Inferior parietal cortex (tissue), 1 donor: ENCODE results near the gene DYSF.

Experiments
- DNase-seq: peaks from one replicate; pipeline ENCODE4 v3.0.0-alpha.2; 2016; ENCODE audit errors: extremely low spot score

DYSF gene

DNA sequence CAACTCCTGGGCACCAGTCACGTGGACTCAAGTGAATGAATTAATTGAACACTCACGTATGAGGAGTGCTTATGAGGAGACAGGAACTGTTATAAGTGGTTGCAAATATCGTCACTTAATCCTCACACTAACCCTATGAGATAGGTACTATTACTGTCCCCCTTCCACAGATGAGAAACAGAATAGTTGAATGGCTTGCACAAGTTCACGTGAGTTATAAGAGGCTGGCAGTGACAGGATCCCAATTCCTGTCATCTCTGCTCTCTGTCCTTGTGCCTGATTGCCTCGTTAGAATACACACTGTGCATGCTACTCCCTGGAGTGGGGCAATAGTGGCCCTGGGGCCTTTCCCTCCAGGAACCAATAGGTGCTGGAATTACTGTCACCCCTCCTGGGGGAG, 253.5 kb downstream of the DYSF start:
- DNase-seq = no peak

DNA sequence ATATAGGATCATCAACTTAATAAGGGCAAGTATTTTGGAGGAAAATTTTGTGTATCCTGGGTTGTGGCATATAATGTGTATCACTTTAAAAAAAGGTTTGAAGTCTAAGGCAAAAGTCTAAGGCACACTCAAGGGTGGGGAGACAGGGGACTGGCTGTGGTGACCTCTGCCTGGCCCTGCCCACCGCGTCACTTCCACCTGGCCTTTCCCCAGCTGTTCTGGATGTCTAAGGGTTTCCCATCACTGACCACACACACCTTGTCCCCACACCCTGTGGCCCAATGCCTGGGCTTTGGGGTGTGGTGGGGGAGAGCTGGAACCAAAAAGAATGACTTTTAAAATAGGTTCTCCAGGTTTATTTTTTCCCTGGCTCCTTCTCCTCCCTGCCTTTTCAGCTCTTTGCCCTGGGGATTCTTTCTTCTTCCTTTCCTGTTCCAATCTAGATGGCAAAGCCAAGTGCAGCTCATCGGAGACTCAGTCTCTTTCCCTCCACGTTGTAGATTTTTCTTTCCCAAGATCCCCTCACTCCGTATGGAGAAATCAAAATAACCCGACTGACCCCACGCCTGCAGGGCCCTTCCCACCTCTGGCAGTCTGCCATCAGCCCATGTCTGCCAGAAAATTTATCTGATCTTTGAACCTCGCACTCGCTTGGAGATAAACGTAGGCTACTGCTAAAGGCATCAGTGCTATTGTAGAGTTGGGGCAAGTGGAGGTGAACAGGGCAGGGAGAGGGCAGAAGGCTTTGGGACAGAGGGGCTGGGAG, 257.2 kb downstream of the DYSF start:
- no peak for DNase-seq

DNA sequence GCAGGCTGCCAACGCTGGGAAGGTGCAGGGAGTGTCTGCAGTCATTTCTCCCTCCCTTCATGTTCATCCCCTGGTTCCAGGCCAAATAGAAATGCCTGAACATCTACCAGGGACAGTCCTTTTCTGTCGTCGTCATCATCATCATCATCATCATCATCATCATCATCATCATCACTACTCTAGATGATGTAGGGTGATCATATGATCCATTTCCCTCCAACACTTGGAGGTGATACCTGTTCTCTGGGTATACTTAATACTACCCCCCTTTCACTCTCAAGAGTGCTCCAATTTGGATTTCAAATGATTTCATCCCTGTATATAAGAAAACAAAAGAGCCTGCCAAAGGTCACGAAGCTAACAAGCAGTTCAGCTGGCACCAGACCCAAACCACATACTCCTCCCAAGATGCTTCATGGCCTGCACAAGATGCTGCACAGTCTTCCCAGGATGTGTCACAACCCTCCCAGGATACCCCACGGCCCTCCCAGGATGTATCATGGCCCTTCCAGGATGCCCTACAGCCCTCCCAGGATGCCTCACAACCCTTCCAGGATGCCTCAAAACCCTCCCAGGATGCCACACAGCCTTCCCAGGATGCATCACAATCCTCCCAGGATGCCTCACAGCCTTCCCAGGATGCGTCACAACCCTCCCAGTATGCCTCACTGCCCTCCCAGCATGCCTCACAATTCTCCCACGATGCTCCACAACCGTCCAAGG, 257.9 kb downstream of the DYSF start:
- no peak for DNase-seq

DNA sequence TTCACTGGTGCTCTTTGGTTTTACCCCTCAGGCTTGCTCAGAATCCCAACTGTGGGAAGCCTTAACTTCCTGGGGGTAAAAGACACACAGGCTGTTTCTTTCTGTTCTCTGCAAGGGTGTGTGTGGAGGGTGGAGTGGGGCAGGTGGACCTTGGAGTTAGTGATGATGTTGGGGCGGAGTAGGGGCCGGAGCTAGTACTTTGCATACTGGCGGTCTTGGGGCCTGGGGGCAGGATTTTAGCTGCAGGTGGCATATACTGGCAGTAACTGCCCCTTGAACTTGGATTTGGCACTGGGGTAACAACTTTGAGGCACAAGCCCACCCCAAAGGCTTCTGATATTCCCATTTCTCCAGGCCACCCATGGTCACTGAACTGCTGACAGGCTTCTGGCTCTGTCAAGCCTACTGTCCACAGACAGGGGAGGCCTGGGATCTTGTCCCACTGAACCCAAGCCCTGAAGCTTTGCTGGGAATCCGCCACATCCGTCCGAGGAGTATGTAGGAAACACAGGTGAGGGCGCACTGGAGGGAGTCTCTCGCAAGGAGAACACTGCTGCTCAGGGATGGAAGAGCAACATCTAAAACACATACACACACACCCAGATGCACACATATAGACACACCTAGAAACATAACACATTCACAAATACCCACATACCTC, 258.9 kb downstream of the DYSF start:
- DNase-seq = no peak

DNA sequence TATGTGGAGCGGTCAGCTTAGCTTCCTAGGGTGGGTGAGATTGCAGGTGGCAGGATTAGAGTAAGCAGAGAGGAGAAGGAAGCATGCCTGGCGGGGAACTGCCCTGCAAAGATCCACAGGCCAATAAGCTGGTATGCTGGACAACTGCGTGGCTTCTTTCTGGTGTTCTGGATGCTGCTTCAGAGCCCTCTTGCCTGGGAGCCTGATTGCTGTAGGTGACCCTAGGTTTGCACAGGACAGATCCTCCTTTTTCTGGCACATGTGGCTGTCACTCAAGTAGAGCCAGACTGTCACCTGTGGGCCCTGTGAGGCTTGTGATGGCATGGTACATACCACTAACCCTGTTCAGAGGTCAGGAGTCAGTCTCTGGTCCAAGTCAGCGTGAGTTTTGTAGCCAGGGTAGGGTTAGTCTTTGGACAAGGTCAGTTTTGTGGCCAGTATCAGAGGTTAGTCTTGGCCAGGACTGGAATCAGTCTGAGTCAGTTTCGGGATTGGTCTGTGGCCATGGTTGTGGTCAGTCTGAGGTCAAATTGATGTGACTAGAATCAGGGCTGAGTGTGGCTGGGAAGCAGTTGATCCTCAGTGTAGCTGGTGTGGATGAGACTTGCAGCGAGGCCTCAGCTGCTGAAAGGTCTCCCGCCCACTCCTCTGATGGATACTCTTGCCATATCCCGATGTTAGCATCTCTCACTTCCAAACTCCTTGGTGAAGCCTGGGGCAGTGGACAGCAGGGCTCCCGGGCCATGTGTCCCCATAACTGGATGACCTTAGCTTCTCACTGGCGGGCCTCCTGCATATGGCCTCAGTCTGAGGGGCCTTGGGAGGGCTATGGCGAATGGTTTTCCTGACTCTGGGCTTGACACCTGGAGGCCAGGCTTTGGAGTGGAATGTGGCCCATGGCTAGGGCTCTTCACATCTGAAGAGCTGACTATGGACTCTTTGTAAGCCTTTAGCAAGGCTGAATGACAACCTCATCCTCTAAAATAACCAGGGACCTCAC, 260.5 kb downstream of the DYSF start:
- DNase-seq = no peak

DNA sequence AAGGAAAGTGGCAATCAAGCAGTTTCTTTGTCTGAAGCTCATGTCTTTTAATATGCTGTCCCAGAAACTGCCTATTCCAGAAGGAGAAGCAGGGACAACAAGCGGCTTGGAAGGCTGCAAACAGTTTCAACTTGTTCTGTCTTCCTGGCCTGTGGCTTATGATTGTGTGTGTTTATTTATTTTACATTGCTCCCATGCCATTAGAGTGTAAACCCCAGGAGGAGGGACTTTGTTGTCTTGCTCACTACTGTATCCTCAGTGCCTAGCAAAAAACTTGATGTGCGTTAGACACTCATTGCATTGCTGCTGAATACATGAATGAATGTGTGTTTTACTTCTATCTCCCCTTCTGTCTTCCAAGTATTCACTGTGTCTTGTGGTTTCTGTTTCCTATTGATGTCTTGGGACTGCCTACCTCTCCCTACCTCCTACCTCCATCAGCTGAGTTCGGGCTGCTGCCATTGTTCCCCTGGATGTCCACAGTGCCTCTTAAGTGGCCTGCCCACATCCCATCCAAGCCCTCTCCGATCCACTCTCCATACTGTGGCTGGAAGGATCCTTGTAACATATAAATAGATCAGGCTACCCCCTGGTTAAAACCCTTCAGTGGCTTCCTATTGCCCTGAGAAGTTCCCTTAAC, 261.4 kb downstream of the DYSF start:
- DNase-seq = no peak

DNA sequence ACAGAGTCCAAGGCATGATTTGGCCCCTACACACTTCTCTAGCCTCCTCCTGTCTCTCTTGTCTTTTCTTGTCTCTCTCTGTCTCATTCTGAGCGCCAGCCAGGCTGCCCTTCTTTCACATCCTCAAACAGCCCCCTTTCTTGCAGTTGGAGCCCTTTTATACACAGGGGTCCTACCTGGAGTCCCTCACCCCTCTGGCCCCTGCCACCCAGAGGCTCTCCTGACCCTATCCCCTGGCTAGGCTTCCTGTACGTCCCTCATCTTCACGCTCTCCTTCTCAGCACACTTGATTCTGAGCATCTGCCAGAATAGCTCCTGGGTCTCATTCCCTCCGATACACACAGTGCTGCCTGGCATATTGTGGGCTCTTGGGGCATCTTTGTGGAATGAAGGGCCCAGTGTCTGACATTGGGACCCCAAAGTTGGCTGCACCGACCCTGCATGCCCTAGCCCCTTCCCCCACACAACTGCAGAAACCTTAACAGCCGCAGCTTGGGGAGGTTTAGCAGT, 261.9 kb downstream of the DYSF start:
- no peak for DNase-seq

DNA sequence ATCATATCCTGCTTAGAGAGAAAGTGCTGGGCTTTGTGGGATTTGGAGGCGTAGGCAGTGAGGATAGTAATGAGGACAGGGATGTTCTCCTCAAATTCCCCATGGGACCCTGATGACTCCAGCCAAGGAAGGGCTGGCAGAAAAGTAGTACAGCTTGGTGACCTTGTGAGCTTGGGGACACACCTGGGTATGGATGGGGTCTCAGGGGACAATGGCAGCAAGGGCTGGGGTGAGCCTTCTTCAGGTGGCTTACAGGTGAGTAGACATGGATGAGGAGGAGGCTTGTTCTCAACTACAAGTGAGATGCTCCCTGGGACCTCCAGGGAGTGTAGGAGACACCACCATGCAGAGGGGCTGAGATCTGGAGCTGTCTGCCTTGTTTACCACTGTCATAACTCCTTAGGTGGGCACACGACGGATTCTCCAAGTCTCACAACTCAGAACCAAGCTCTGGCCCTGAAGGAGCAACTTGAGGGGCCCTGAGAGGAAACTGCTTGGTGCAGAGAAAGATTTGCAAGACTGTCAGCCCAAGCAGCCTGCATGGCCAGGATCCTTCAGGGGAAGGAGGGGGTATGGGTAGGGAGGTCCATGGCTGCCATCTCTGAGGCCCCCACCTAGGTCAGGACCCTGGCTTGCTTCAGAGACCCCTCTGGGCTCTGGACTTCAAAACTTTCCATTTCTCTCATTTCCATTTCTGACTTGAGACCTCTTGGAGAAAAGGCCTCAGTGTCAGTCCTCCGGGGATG, 262.8 kb downstream of the DYSF start:
- no peak for DNase-seq

DNA sequence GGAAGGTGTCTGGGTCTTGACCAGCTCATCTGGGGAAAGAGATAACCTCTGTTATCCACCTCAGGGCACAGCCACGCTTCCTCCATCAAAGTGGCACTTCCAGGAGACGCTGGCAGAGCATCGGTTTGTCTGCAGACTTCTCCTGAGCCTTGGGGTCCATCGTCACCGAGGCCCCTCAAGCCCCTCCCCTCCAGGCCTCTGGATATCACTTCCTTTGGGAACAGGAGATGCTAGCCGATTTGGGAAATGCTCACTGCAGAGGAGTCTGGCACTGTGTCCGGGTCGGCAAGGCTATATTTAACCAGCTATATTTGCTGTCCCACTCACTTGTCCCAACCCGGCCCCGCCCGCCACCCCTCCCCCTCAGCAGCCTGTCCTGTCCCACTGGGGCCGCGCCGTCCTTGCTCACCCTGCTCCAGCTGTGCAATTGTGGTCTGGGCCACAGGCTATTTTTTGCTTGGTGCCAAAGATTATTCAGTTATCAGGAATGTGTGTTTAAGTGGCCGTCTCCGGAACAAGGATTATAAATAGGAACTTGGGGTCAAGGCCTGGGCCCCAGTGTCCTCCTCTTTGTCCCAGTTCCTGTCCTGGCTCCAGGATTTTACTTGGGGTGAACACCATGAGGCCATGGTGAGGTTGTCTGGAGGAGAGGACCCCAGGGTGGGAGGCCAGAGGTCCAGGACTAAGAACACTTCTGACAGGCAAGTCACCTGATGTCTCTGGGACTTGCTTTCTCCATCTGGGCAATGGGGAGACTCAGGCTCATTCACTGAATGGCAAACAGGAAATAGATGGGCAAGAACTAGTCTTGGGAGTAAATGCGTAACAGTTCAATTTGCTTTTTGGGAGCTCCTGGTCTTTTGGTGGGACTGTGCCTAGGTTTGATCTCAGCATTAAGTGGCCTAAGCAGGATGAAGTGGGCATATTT, 263.6 kb downstream of the DYSF start:
- DNase-seq = no peak

DNA sequence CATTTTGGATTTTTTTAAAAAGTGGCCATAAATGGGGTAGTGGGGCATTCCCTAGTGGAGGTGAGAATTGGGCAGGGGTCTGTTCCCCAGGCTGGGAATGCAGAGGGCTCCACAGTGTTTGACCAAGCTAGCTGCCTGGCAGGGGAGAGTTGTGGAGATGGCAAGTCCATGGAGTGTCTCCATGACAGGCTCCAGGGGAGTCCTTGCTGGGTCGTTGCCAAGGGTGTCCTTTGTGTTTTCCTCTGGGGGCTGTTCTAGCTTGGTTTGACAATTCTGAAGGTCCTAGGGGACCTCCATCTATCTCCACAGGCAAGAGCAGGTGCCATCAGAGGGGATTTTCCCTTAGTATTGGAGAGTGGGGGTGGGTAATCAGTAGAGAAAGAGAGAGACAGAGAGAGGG, 265.3 kb downstream of the DYSF start:
- no peak for DNase-seq

DNA sequence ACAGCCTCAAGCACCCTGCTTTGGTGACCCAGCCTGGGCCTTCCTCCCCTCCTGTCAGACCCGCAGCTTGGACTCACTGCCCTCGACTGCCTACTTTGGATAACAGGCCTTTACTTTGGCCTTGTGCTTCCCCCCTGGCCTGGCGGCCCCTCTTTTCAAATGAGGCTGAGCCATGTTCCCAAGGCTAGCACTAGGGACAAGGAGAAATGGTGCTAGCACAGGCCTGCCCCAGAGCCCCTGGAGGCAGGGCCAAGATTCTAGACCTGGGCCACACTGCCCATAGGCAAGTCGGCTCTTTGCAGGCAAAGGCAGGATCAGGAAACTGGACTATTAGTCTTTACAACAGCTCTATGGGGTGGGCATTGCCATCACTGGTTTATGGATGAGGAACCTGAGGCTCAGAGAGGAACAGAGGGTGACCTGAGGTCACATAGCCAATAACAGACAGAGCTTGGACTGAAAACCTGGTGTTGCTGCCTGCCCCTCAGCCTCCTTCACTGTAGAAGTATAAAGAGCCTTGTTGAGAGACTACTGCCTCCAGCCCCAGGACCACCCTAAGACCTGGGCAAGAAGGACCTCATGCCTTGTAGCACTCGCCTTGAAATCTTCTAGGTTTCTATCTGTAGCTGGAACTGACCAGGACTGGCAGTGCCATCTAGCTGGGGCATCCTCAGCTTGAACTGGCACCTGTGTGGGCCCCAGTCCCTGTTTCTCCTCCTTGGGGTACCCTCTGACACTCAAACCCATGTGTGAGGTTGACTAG, 266.3 kb downstream of the DYSF start:
- no peak for DNase-seq

DNA sequence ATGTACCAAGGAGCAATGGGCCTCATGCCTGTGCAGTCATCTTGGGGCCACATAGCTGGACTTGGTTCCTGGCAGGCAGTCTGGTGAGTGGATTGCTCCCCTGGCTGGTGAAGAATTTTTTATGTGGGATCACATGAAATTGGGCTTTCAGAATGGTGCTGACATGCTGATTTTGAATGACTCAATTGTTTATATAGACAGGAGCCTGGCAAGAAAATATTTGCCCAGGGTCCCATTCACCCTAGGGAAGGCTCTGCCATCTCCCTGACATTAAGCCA, 266.9 kb downstream of the DYSF start:
- no peak for DNase-seq

DNA sequence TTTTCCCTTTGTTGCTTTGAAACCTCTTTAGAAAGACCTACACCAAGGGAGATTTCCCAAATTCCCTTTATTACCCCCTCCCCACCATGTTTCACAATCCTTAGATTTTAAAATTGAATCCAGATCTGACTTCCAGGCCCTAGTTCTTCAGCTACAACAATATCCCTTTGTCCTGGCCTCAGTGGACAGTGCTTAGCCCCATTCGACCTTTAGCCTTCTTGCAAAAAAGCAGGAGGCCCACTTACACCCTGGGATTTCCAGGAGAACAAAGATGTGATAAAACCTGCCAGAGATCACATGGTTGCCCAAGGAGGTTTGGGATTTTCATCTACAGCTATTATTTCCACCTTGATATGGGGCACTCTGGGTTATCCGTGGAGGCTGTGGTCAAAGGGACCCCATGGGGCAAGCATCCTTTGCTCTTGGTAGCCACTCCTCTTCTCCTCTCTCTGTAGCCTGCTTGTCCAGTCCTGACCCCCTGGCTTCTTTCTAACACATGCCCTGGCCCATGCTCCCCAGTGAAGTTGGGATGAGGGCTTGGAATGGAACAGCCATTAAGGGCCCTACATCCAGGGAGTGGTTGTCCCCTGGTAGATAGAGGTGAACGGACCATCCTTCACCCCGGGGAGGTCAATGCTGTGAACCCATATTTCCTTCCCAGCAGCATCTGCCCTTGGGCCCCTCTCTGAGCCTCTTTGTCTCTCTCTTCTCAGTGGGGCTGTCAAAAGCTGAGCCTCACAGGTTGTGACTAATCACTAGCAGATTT, 267.4 kb downstream of the DYSF start:
- no peak for DNase-seq

DNA sequence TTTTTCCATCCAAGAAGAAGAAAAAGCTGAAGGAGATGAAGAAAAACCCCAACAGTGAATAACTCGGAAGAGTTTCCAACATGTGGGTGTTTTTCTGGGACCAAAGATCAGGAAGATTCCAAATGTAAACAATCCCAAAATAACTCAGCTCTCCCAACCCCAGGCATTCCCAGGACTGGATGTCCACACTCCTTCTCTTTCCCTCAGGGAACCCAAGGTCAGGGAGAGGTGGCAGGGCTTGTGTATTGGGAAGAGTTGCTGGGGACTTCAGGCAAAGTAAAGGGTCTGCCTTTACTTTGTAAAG, 268.0 kb downstream of the DYSF start:
- DNase-seq = no peak

DNA sequence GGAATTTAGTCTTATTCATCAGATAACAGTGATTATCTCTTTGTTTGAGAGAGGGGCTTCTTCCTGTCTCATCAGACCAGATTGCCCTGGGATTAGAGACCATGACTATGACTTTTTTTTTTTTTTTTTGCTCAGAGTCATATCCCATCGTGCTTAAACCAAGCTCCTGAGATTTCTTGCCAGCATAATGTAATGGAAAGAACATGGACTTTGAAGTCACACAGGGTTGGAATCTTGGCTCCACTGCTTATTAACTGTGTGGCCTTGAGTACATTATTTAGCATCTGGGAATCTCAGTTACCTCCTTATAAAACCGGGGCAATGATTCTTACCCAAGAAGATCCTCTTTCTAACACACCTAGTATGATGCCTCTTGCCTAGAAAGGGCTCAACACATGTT, 268.3 kb downstream of the DYSF start:
- no peak for DNase-seq

DNA sequence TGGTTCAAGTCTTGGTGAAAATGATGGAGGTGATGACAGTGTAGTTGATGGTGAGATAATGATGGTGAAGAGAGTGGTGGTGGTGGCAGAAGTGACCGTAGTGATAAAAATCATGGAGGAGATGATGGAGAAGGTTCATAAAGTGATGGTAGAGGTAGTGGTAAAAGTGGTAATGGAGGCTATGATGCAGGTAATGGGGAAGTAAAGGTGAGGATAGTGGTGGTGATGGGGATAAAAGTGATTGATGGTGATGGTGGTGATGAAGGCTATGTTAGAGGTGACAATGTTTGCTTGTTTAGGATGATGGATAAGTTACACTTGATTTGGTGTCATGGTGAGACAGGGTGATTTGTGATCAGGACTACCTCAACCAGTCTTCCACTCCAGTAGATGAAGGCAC, 268.9 kb downstream of the DYSF start:
- DNase-seq = no peak

DNA sequence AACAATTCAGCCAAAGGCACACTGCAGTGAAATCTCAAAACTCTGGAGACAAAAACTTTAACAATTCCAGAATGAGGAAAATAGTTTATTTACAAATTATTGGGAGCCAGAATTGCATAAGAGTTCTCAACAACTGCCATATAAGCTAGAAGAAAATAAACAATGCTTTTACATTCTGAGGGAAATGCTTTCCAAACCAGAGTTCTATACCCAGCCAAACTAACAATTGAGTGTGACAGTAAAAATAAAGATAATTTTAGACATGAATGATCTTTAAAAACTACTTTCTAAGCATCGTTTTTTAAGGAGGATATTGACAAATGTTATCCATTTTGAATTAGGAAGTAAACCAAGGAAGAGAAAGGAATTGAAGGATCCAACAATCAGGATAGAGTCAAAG, 271.4 kb downstream of the DYSF start:
- no peak for DNase-seq

DNA sequence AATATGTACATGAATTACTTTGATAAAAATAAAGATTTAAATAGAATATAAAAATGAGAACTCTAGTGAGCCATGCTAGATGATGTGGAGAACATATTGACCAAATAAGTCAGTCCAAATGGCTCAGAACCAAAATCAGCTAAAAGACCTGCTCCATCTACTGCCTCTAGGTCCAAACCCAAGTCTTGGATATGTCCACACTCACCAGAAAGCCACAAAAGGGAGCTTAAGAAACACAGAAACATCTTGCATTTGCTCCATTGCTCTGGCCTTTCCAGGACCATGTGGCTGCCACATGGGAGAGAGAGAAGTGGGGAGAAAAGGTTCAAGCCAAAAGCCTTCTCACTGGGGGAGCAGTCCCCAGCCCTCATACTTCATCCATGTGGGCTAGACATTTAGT, 272.5 kb downstream of the DYSF start:
- no peak for DNase-seq
